ENCODE data around the gene RNASE12.
"Not testable (repeated sequence)": the region's sequence is repeated elsewhere in the genome, so short reads cannot be mapped to it uniquely, and the experiment has no call there.

Gene RNASE12

GRCh38 chr14:20578784-20579502 lies 12.2 kb downstream of the RNASE12 start:
- no peak for DNase-seq

- no peak for DNase-seq
Measured at GRCh38 chr14:20578325-20578724, 12.9 kb downstream of the RNASE12 start.

- DNase-seq, result not testable (repeated sequence)
Measured at GRCh38 chr14:20572382-20572990, 18.7 kb downstream of the RNASE12 start.

GRCh38 chr14:20570720-20571119 lies 20.5 kb downstream of the RNASE12 start:
- DNase-seq, result not testable (repeated sequence)

- not testable (repeated sequence) for DNase-seq
Measured at GRCh38 chr14:20569865-20570264, 21.3 kb downstream of the RNASE12 start.

GRCh38 chr14:20569066-20569465 lies 22.1 kb downstream of the RNASE12 start:
- no peak for DNase-seq

GRCh38 chr14:20568393-20568792 lies 22.8 kb downstream of the RNASE12 start:
- DNase-seq, result no peak

GRCh38 chr14:20567199-20567598 lies 24.0 kb downstream of the RNASE12 start:
- not testable (repeated sequence) for DNase-seq

GRCh38 chr14:20564501-20564997 lies 26.6 kb downstream of the RNASE12 start:
- no peak for DNase-seq

GRCh38 chr14:20563971-20564370 lies 27.2 kb downstream of the RNASE12 start:
- DNase-seq, result no peak

GRCh38 chr14:20560961-20561360 lies 30.2 kb downstream of the RNASE12 start, which contains the start of gene RNASE9:
Gene RNASE9, minus strand, starts transcription at chr14:20561047.
- no peak for DNase-seq

- DNase-seq, result no peak
Measured at GRCh38 chr14:20559461-20559904, 31.7 kb downstream of the RNASE12 start.

GRCh38 chr14:20557212-20557542 lies 34.0 kb downstream of the RNASE12 start:
- DNase-seq, result no peak

GRCh38 chr14:20556500-20557211 lies 34.5 kb downstream of the RNASE12 start:
- DNase-seq, result no peak

GRCh38 chr14:20555845-20556244 lies 35.3 kb downstream of the RNASE12 start:
- DNase-seq, result no peak

- no peak for DNase-seq
Measured at GRCh38 chr14:20553024-20553423, 38.2 kb downstream of the RNASE12 start.

GRCh38 chr14:20551606-20552005 lies 39.6 kb downstream of the RNASE12 start:
- DNase-seq, result no peak

GRCh38 chr14:20550926-20551325 lies 40.2 kb downstream of the RNASE12 start:
- DNase-seq, result no peak

GRCh38 chr14:20548414-20549158 lies 42.6 kb downstream of the RNASE12 start:
- no peak for DNase-seq

GRCh38 chr14:20546877-20547276 lies 44.3 kb downstream of the RNASE12 start:
- DNase-seq, result no peak
